HepG2 (cell line): ENCODE measurements around the gene DPEP2NB. TPM values are rescaled to one million over a fixed set of nuclear protein-coding genes. Genes with fewer than 3 reads are reported as not detected.
"Not testable (repeated sequence)": the region's sequence is repeated elsewhere in the genome, so short reads cannot be mapped to it uniquely, and the experiment has no call there.

ENCODE experiments used
- ATAC-seq: fragments of 200-7000 bp; cut with Tn5 transposase; 3 replicates; pipeline ENCODE4 v1.9.1; 2020; ENCODE audit warnings: mild to moderate bottlenecking, moderate library complexity
- BruUV-seq: library from RNA; stranded (reverse); fragments of 400-500 nt; replicated peaks from 2 replicates; lab custom pipeline; 2021; lab: Mats Ljungman, UMichigan
- CTCF ChIA-PET: fragments of 300-600 bp; formaldehyde crosslinking; extraction: SDS; loops from one replicate; lab custom pipeline; 2021; ENCODE audit warnings: low total read pairs, inconsistent platforms, low intra/inter-chr PET ratio; lab: Yijun Ruan, JAX
- POLR2A ChIA-PET: fragments of 350-600 bp; sonication (Branson Sonifier 250); formaldehyde crosslinking; loops from one replicate; lab custom pipeline; 2020; ENCODE audit warnings: antibody characterized with exemption, inconsistent platforms; lab: Yijun Ruan, JAX
- DNase-seq: peaks from one replicate; pipeline ENCODE4 v3.0.0-alpha.2; 2015; ENCODE audit warnings: low spot score
- FAIRE-seq: peaks from 3 replicates; lab custom pipeline; 2011; peaks lifted over from hg19 to GRCh38; lab: Jason Lieb, UNC
- H2AFZ ChIP-seq: one replicate; pipeline ENCODE4 v1.6.1; 2011; ENCODE audit warnings: low read length, inconsistent platforms
- H3K27ac ChIP-seq: fragments of 300-600 bp; 3 replicates; pipeline ENCODE4 v1.8.0; 2011; ENCODE audit warnings: mixed run types, mild to moderate bottlenecking, mixed read lengths, low read length, inconsistent platforms; ENCODE audit not compliant: insufficient read depth; ENCODE audit errors: extremely low read length
- H3K27me3 ChIP-seq, 2 experiments: fragments of 200-600 bp in 1 of 2; 2 replicates in 1 of 2; 3 replicates in 1 of 2; pipeline versions ENCODE4 v1.6.0 to v1.8.0; 2011; ENCODE audit warnings: low read length in 2 of 2, mild to moderate bottlenecking in 2 of 2, moderate library complexity in 2 of 2, inconsistent platforms in 1 of 2; ENCODE audit not compliant: insufficient read depth in 2 of 2, control insufficient read depth in 1 of 2
- H3K36me3 ChIP-seq, 2 experiments: fragments of 200-600 bp in 1 of 2; replicated peaks in 1 of 2; 2 replicates in 1 of 2; 3 replicates in 1 of 2; pipeline versions ENCODE4 v1.5.1 to v1.8.0; 2011; ENCODE audit warnings: low read length in 2 of 2, inconsistent platforms in 1 of 2; ENCODE audit not compliant: insufficient read depth in 2 of 2, control insufficient read depth in 1 of 2
- H3K4me1 ChIP-seq: 2 replicates; pipeline ENCODE4 v1.5.1; 2012; ENCODE audit warnings: low read length, inconsistent platforms; ENCODE audit not compliant: insufficient read depth
- H3K4me2 ChIP-seq: 2 replicates; pipeline ENCODE4 v1.6.0; 2011; ENCODE audit warnings: low read depth, low read length, inconsistent platforms
- H3K4me3 ChIP-seq, 3 experiments: fragments of 200-600 bp in 1 of 3; sonication (generic), shearing (Covaris generic) in 1 of 3; replicated peaks in 1 of 3; 2 replicates each; pipeline ENCODE4 v1.5.1; 2011 to 2016; ENCODE audit warnings: low read length in 3 of 3, inconsistent platforms in 2 of 3, low read depth in 2 of 3, mild to moderate bottlenecking in 2 of 3, control low read depth in 1 of 3, mixed read lengths in 1 of 3; ENCODE audit not compliant: insufficient read depth in 1 of 3
- H3K79me2 ChIP-seq: one replicate; pipeline ENCODE4 v1.6.1; 2011; ENCODE audit warnings: low read length, inconsistent platforms; ENCODE audit not compliant: insufficient read depth
- H3K9ac ChIP-seq: 2 replicates; pipeline ENCODE4 v1.6.0; 2011; ENCODE audit warnings: mild to moderate bottlenecking, low read depth, low read length, inconsistent platforms; ENCODE audit not compliant: insufficient read depth
- H3K9me3 ChIP-seq: 2 replicates; pipeline ENCODE4 v1.5.1; 2012; ENCODE audit warnings: mild to moderate bottlenecking, low read length
- H4K20me1 ChIP-seq: 2 replicates; pipeline ENCODE4 v1.6.0; 2011; ENCODE audit warnings: inconsistent platforms, mild to moderate bottlenecking, low read length, moderate library complexity; ENCODE audit not compliant: insufficient read depth
- BCL6 ChIP-seq: IDR thresholded peaks from 2 replicates; pipeline ENCODE4 v1.6.1; 2016; ENCODE audit warnings: missing genetic modification reagents, missing compliant biosample characterization
- PCBP1 ChIP-seq: fragments of 200-400 bp; formaldehyde crosslinking; IDR thresholded peaks from 2 replicates; pipeline ENCODE4 v1.6.1; 2017; ENCODE audit warnings: mild to moderate bottlenecking, low read depth, low read length, borderline replicate concordance
- TGIF2 ChIP-seq: IDR thresholded peaks from 2 replicates; pipeline ENCODE4 v1.6.1; 2016; ENCODE audit warnings: control low read depth, missing compliant biosample characterization
- ZNF816 ChIP-seq: sonication (generic); formaldehyde crosslinking; IDR thresholded peaks from 2 replicates; pipeline ENCODE4 v1.8.0; 2022; ENCODE audit warnings: missing genetic modification reagents, mild to moderate bottlenecking, borderline replicate concordance
- ZNF883 ChIP-seq: sonication (generic); formaldehyde crosslinking; IDR thresholded peaks from 2 replicates; pipeline ENCODE4 v1.5.1; 2020; ENCODE audit warnings: mild to moderate bottlenecking, missing genetic modification reagents; ENCODE audit errors: not compliant biosample characterization
- ZSCAN12 ChIP-seq: sonication (generic); formaldehyde crosslinking; IDR thresholded peaks from 2 replicates; pipeline ENCODE4 v1.9.0; 2021; ENCODE audit warnings: mild to moderate bottlenecking, missing genetic modification reagents
- WGBS: methylation state at CpG from one replicate; pipeline ENCODE4 v1.1.6; 2017; ENCODE audit warnings: low lambda C conversion rate; 5-methylcytosine and 5-hydroxymethylcytosine counted together
- in situ Hi-C: cut with HindIII; loops from 2 replicates; pipeline ENCODE4 v1.10.0; 2017; ENCODE audit warnings: low pct_unique_long_range_greater_than_20kb; ENCODE audit not compliant: extremely low pct_ligation_motif_present
- intact Hi-C: fragments of 100-400 bp; cut with micrococcal nuclease; formaldehyde crosslinking; loops from one replicate; pipeline ENCODE4 v1.10.0; 2022; ENCODE audit not compliant: unreplicated experiment
- polyA plus RNA-seq, 8 experiments: library from polyadenylated mRNA; depleted of rRNA in 3 of 8; stranded (reverse) in 7 of 8; unstranded in 1 of 8; fragments of >200 nt; fragmentation: Illumina TruSeq in 4 of 8; extraction: Trizol in 4 of 8; gene quantifications; 2 replicates each; pipeline versions ENCODE4 v1.2.1 to v1.2.3, GENCODE V29; 2011 to 2016; ENCODE audit warnings: low read depth in 4 of 8, missing spikeins in 1 of 8, mixed read lengths in 1 of 8; ENCODE audit not compliant: insufficient read depth in 1 of 8
- total RNA-seq, 5 experiments: library from RNA; depleted of rRNA; stranded (reverse); fragments of >200 nt; fragmentation: Illumina TruSeq; extraction: Trizol; gene quantifications; 2 replicates each; pipeline ENCODE4 v1.2.3, GENCODE V29; 2016; ENCODE audit warnings: low read depth in 1 of 5
- TF ChIP-seq, protein P1 (sequence below), 2 experiments: fragments of 450-650 bp in 1 of 2; sonication (generic) in 1 of 2; formaldehyde crosslinking in 1 of 2; IDR thresholded peaks; 2 replicates each; pipeline versions ENCODE4 v1.6.1 to v1.8.0; 2016 to 2022; ENCODE audit warnings: antibody characterized with exemption in 1 of 2, mild to moderate bottlenecking in 1 of 2, missing genetic modification reagents in 1 of 2

The DPEP2NB gene
- total and polyA plus RNA-seq, 2 of the 13 experiments (the other 11 are each of a cell fraction or from before 2014, with no cell fraction given): not detected

DNA sequence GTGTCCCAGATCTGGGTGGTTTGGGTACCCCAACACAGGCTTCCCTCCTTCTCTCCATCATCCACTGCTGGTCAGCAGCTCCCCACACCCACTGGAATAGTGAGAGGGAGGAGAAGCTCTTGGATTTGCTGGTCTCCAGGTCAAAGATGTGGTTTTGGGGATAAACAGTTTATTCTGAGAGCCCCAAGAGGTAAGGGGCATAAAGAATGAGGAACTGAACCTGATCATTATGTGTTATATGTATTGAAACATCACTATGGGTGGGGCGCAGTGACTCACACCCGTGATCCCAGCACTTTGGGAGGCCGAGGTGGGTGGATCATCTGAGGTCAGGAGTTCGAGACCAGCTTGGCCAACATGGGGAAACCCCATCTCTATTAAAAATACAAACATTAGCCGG, 20.3 kb downstream of the DPEP2NB start (continued):
- TF ChIP-seq, protein P1, sequence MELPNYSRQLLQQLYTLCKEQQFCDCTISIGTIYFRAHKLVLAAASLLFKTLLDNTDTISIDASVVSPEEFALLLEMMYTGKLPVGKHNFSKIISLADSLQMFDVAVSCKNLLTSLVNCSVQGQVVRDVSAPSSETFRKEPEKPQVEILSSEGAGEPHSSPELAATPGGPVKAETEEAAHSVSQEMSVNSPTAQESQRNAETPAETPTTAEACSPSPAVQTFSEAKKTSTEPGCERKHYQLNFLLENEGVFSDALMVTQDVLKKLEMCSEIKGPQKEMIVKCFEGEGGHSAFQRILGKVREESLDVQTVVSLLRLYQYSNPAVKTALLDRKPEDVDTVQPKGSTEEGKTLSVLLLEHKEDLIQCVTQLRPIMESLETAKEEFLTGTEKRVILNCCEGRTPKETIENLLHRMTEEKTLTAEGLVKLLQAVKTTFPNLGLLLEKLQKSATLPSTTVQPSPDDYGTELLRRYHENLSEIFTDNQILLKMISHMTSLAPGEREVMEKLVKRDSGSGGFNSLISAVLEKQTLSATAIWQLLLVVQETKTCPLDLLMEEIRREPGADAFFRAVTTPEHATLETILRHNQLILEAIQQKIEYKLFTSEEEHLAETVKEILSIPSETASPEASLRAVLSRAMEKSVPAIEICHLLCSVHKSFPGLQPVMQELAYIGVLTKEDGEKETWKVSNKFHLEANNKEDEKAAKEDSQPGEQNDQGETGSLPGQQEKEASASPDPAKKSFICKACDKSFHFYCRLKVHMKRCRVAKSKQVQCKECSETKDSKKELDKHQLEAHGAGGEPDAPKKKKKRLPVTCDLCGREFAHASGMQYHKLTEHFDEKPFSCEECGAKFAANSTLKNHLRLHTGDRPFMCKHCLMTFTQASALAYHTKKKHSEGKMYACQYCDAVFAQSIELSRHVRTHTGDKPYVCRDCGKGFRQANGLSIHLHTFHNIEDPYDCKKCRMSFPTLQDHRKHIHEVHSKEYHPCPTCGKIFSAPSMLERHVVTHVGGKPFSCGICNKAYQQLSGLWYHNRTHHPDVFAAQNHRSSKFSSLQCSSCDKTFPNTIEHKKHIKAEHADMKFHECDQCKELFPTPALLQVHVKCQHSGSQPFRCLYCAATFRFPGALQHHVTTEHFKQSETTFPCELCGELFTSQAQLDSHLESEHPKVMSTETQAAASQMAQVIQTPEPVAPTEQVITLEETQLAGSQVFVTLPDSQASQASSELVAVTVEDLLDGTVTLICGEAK (IDR thresholded peaks at IDR 0.05): no peak
- TF ChIP-seq, protein P1 (CRISPR knock-in tag; IDR thresholded peaks at IDR 0.05): no peak
- TF ChIP-seq BCL6 (no peak), ZSCAN12 (CRISPR knock-in tag) (no peak), PCBP1 (no peak), ZNF883 (CRISPR knock-in tag) (no peak), TGIF2 (CRISPR knock-in tag) (no peak), ZNF816 (CRISPR knock-in tag) (no peak)

DNA sequence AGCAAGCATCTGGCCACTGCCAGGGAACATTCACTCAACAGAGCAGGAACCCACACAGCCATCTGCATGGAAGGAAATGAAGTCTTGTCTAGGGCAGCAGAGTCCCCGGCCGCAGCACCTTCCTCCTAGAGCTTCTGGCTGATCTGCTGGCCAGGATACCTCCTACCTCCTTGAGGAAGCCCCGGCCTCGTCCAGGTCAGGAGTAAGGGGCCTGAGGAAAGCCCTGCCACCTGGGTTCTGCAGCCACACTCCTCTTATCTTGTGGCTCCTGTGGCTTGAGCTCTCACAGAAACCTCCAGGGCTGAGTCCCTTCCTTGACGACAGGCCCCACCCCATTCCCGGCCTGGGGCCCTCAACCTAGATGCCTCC, 21.7 kb downstream of the DPEP2NB start:
- H3K4me2 ChIP-seq: peak overlapping the region; percentile 95
- H3K36me3 ChIP-seq, H3K27ac ChIP-seq, DNase-seq, H3K9me3 ChIP-seq, intact Hi-C loops, H4K20me1 ChIP-seq, BruUV-seq, FAIRE-seq, H2AFZ ChIP-seq, H3K79me2 ChIP-seq: not testable (repeated sequence)
- peak overlapping the region; percentile 75 for H3K9ac ChIP-seq
- in situ Hi-C loops: loop anchor here (5.0 kb wide), 1 partner anchor 48 kb away; no protein-coding TSS in a partner anchor
- ChIA-PET POLR2A (interaction anchor here (0.6 to 1.1 kb wide), 4 partner anchors 9 to 29 kb away, joined by 3 to 10 read pairs (median 4); partner anchors contain the start of genes DDX28 and DUS2), CTCF (interaction anchor here (1.2 to 3.0 kb wide), 4 partner anchors 25 to 70 kb away, joined by 3 to 46 read pairs (median 8); no protein-coding TSS in a partner anchor)
- peaks cover 43% of the 10 kb centered on the region for H3K4me1 ChIP-seq
- H3K4me3 ChIP-seq: peak overlapping the region; percentile 44 to 74 (median 67); a peak in 5 of 6 replicates
- peaks cover 0 to 22% of the 10 kb centered on the region in 2 experiments for H3K27me3 ChIP-seq
- 58% methylated on average over 6 of the region's 6 CpGs for WGBS
- peak; percentile 44 for ATAC-seq
